ENCODE measurements around the gene ITPK1.
"Not testable (repeated sequence)": the region's sequence is repeated elsewhere in the genome, so short reads cannot be mapped to it uniquely, and the experiment has no call there.

ITPK1 gene

GRCh38 chr14:93068711-93069110, 47.0 kb downstream of the ITPK1 start:
- no peak for DNase-seq (ENCODE audit: low read depth, low spot score)
- H3K4me3 ChIP-seq (ENCODE audit: low read length): no peak overlapping the region

DNA sequence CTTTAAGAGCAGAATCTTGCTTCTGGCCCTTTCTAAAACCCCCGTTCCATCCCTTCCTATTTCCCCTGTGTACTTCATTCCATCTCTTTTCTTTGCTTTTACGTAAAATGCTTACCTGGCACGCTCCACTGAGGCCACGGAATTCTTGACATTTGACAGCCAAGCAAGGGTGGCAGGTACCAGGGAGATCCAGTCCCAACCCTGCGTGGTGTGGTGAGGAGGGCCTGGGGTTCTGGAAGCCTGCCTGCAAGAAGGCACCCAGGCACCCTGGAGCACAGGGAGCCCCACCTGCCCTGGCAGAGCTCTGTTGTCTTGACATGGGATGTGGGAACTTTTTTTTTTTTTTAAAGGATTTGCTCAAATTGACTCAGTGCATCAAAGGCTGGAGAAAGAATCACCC, 48.6 kb downstream of the ITPK1 start:
- H3K4me3 ChIP-seq (ENCODE audit: low read length): no peak overlapping the region
- no peak for DNase-seq (ENCODE audit: low read depth, low spot score)

- DNase-seq (ENCODE audit: low read depth, low spot score): no peak
- H3K4me3 ChIP-seq (ENCODE audit: low read length): no peak overlapping the region
These were observed 50.4 kb downstream of the ITPK1 start for GRCh38 chr14:93065272-93065730.

DNA sequence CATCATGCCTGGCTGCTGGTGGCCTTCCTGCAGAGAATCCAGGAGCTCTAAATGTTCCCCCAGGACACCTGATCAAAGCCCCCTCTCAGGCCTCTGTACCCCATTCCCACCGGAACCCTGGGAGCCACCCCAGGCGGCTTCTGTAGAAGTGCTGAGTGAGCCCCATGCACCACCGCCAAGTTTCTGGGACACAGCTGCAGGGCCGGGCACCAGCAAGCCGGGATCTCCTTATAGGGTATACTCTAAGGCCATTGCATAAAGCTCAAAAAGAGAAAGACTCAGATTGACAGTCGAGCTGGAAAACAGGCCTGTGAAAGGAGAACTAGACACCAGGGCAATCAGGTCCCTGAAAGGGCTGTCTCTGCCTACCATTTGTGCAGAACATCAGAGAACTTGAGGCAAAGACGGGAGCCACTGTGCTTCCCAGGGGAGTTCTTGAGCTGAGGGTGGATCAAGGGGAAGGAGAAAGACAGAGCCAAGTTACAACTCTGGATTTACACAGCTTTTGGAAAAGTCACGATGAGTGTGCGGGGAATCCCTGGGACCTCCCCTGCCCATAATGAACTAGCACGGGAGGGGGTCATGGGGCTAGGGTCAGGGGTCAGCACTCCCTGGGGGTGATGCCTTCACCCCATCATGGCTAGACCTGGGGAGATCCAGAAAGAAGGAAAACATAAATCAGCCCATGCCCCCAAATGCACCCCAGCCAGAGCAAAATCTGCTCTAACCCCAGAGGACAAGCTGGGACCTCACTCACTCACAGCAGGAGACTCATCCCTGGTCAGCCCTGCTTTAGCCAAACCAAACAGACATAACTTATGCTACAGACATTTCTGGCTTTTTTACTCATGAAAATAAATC, 51.1 kb downstream of the ITPK1 start:
- H3K4me3 ChIP-seq (ENCODE audit: low read length): no peak overlapping the region

GRCh38 chr14:93063393-93063792, 52.3 kb downstream of the ITPK1 start:
- no peak for DNase-seq (ENCODE audit: low read depth, low spot score)

More for the DNA sequence above, 51.1 kb downstream of the ITPK1 start:
- DNase-seq (ENCODE audit: low read depth, low spot score): no peak

GRCh38 chr14:93062890-93063289, 52.8 kb downstream of the ITPK1 start:
- no peak for DNase-seq (ENCODE audit: low read depth, low spot score)
- no peak overlapping the region for H3K4me3 ChIP-seq (ENCODE audit: low read length)

More at GRCh38 chr14:93063393-93063792, 52.3 kb downstream of the ITPK1 start:
- no peak overlapping the region for H3K4me3 ChIP-seq (ENCODE audit: low read length)

DNA sequence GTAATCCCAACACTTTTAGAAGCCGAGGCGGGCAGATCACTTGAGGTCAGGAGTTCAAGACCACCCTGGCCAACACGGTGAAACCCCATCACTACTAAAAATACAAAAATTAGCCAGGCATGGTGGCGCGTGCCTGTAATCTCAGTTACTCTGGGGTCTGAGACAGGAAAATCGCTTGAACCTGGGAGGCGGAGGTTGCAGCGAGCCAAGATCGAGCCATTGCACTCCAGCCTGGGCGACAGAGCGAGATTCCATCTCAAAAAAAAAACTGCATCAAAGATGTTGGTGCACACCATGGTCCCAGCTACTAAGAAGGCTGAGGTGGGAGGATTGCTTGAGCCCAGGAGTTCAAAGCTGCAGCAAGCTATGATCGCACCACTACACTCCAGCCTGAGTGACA, 53.7 kb downstream of the ITPK1 start:
- H3K4me3 ChIP-seq (ENCODE audit: low read length); DNase-seq (ENCODE audit: low read depth, low spot score): not testable (repeated sequence)

DNA sequence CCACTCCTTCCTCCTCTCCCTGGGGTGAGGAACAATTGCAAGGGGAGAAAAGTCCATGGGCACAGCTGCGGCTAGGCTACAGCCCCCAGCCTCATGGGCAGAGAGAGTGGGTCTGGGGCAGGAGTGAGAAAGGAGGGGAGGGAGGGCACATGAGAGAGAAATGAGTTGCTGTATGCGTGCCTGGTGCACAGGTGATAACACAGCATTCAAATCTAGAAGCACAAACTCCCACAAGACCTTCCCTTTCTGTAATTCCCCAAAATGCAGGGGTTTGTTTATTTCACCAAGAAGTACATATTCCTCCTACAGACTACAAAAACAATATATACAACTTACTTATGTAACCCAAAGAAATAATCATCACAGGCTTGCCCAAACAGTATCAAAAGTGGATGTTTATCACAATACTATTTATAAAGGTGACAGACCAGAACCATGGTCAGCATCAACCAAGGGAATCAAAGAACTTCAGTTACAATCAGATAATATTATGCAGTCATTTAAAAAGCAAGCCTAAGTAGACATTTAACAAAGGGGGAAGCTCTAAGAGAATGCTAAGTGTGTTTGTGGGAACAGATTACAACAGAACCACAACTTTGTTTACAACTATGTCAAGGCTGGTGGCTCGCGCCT, 54.2 kb downstream of the ITPK1 start:
- H3K4me3 ChIP-seq (ENCODE audit: low read length): no peak overlapping the region
- no peak for DNase-seq (ENCODE audit: low read depth, low spot score)

DNA sequence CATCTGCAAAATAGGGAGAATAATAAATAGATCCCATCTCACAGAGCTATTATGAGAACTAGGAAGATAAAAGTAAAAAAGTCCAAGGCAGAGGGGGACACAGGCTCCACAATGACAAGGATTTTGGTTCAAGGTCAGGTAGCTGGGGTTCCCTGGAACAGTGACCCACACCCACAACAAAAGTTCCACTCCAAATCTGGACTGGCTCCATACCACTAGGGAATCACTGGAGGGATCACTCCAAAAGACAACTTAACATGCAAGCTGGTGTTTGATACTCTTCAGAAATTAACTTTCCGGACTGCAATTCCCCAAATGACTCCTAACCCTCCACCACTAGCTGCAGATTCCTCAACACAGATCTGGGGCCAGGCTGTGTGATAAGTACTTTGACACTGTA, 54.9 kb downstream of the ITPK1 start:
- DNase-seq (ENCODE audit: low read depth, low spot score): no peak
- H3K4me3 ChIP-seq (ENCODE audit: low read length): no peak overlapping the region

DNA sequence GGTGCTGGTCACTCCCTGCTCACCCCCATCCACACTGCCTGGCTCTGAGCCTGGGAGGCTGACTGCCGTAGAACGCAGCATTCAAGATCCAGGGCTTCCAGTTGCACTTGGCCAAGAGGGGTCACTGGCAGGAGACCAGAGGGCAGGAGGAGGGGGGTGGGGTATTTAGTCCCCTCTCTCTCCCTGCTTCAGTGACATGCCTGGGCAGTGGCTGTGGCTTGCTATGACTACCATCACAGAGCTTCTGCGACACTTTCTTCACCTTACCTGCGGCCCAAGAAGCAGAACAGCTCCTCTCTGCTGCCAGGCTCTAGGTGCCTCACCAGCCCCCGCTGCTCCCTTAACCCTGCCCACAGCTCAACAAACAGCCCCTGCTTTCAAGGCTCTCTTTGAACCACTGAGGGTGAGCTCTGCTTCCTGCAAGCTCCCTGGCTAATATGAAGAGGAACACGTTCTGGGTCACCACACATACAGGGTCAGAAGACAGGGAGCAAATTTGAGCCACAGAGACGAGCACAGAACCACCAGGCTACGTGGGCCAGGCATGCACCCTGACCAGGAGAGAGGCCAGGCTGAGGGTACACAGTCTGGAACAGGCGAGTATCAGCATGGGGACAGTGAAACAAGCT, 55.7 kb downstream of the ITPK1 start:
- H3K4me3 ChIP-seq (ENCODE audit: low read length): no peak overlapping the region
- peak; percentile 34 for DNase-seq (ENCODE audit: low read depth, low spot score)

DNA sequence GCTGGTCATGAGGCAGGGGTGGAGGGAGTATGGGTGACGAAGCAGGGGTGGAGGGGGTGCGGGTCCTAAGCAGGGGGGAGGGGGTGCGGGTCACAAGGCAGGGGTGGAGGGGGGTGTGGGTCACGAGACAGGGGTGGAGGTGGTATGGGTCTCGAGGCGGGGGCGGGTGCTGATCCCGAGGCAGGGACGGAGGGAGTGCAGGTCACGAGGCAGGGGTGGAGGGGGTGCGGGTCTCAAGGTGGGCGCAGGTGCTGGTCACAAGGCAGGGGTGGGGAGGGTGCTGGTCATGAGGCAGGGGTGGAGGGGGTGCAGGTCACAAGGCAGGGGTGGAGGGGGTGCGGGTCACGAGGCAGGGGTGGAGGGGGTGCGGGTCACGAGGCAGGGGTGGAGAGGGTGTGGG, 56.5 kb downstream of the ITPK1 start:
- DNase-seq (ENCODE audit: low read depth, low spot score): no peak
- no peak overlapping the region for H3K4me3 ChIP-seq (ENCODE audit: low read length)

GRCh38 chr14:93057586-93058280, 58.0 kb downstream of the ITPK1 start:
- H3K4me3 ChIP-seq (ENCODE audit: low read length): no peak overlapping the region
- no peak for DNase-seq (ENCODE audit: low read depth, low spot score)

- no peak overlapping the region for H3K4me3 ChIP-seq (ENCODE audit: low read length)
- no peak for DNase-seq (ENCODE audit: low read depth, low spot score)
These were observed 58.7 kb downstream of the ITPK1 start for GRCh38 chr14:93056840-93057585.

DNA sequence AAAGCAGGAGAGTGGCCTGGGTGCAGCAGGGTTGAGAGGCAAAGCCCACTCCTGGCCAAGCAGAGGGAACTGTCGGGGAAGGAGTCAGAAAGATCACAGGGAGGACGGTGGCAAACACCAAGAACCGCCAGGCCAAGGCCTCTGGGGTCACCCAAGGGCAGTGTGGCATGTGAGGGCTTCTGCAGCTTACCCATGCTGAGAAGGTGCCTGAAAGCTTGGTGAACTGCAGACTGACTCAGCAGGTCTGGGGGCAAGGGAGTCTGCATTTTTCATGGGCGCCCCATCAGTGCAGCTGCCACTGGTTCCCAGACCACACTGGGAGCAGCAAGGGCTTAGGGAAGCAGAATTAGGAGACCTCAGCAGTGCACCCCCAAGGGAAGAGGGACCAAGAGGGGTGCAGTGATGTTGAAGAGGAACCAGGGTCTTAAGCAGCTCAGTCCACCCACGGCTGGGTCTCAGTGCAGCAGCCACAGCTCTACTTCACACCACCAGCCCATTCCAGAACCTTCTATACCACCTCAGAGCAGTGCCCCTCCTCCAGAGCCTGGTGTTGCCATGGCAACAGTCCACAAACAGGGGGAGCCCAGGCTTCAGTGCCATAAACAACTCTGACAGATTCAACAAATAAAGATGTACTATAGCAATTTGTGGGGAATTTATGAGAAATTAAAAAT, 59.4 kb downstream of the ITPK1 start:
- DNase-seq (ENCODE audit: low read depth, low spot score): no peak

GRCh38 chr14:93055651-93056115, 60.0 kb downstream of the ITPK1 start:
- no peak for DNase-seq (ENCODE audit: low read depth, low spot score)
- no peak overlapping the region for H3K4me3 ChIP-seq (ENCODE audit: low read length)

More for the DNA sequence above, 59.4 kb downstream of the ITPK1 start:
- H3K4me3 ChIP-seq (ENCODE audit: low read length): no peak overlapping the region

GRCh38 chr14:93054876-93055275, 60.8 kb downstream of the ITPK1 start:
- no peak for DNase-seq (ENCODE audit: low read depth, low spot score)
- no peak overlapping the region for H3K4me3 ChIP-seq (ENCODE audit: low read length)

DNA sequence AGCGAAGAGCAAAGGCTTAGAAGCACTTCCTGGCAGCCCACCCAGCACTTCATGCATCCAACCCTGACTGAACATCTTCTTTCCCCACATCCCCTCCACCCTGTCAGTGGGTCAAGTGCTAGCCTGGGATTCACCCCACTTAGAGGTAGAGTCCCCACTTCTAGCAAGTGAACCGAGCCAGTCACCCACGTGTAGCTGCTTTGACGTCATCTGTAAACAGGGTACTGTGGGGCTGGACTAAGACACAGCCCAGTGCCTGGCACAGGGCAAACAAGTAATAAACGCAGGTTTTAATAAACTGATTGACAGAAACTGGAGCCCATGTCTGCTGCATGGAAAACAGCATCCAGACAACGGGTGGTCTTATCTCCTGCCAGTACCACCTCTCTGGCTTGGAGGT, 61.7 kb downstream of the ITPK1 start:
- DNase-seq (ENCODE audit: low read depth, low spot score): no peak
- no peak overlapping the region for H3K4me3 ChIP-seq (ENCODE audit: low read length)
